Activated CD4-positive, alpha-beta T cell treated with anti-CD3 and anti-CD28 coated beads, Interleukin-2, amount 10 ng/mL, durations not matched to agents 24 days and 14 days (primary cell): ENCODE data around the gene ZBTB7B. TPM values are rescaled to one million over a fixed set of nuclear protein-coding genes. Genes with fewer than 3 reads are reported as not detected.

Experiments
- DNase-seq: peaks from one replicate; pipeline ENCODE4 v3.0.0; 2022
- H3K27ac Mint-ChIP-seq: one replicate; pipeline ENCODE4 v1.8.0; 2022; ENCODE audit warnings: mild to moderate bottlenecking, mixed read lengths
- H3K27me3 Mint-ChIP-seq: one replicate; pipeline ENCODE4 v1.8.0; 2022; ENCODE audit warnings: mixed read lengths
- H3K36me3 Mint-ChIP-seq: one replicate; pipeline ENCODE4 v1.8.0; 2022; ENCODE audit warnings: low read depth, mild to moderate bottlenecking, mixed read lengths
- H3K4me1 Mint-ChIP-seq: one replicate; pipeline ENCODE4 v1.8.0; 2021; ENCODE audit warnings: mixed read lengths
- H3K4me3 Mint-ChIP-seq: one replicate; pipeline ENCODE4 v1.8.0; 2022; ENCODE audit warnings: mild to moderate bottlenecking, moderate library complexity, mixed read lengths
- H3K9me3 Mint-ChIP-seq: one replicate; pipeline ENCODE4 v1.8.0; 2021; ENCODE audit warnings: mixed read lengths
- intact Hi-C: fragments of 100-400 bp; cut with micrococcal nuclease; formaldehyde crosslinking; loops from one replicate; pipeline ENCODE4 v1.15.1; 2023
- total RNA-seq: library from RNA; stranded (reverse); gene quantifications from 2 replicates; pipeline ENCODE4 v1.2.3, GENCODE V29; 2022

ZBTB7B gene
- total RNA-seq, 1 donor from 2014 or later: 150 TPM

GRCh38 chr1:154961207-154962155, 41.1 kb upstream of the ZBTB7B start, which contains the start of gene PYGO2:
Gene PYGO2, minus strand, starts transcription at chr1:154961782. Its CDS starts 206 bp downstream, at chr1:154961576.
- Mint-ChIP-seq H3K36me3 (peaks cover 36% of the 10 kb centered on the region), H3K27ac (peak within 1 kb of the TSS; percentile 89), H3K27me3 (no peaks in the 10 kb centered on the region), H3K4me1 (peaks cover 27% of the 10 kb centered on the region), H3K4me3 (peak within 1 kb of the TSS; percentile 96), H3K9me3 (no peaks in the 10 kb centered on the region)
- intact Hi-C loops: loop anchor here (1.0 kb wide), 4 partner anchors 13 to 56 kb away; partner anchors contain the start of gene CKS1B
- peak; percentile 96 for DNase-seq

GRCh38 chr1:154962156-154962749, 40.3 kb upstream of the ZBTB7B start:
- peak; percentile 81 for DNase-seq
- H3K27ac Mint-ChIP-seq: peak overlapping the region; percentile 88
- no peaks in the 10 kb centered on the region for H3K9me3 Mint-ChIP-seq
- H3K4me3 Mint-ChIP-seq: peak overlapping the region; percentile 90
- peaks cover 24% of the 10 kb centered on the region for H3K4me1 Mint-ChIP-seq
- H3K27me3 Mint-ChIP-seq: no peaks in the 10 kb centered on the region
- H3K36me3 Mint-ChIP-seq: peaks cover 44% of the 10 kb centered on the region
- intact Hi-C loops: no loop called here

- Mint-ChIP-seq H3K9me3 (no peaks in the 10 kb centered on the region), H3K27ac (peak overlapping the region; percentile 88), H3K4me1 (peaks cover 27% of the 10 kb centered on the region), H3K27me3 (no peaks in the 10 kb centered on the region), H3K4me3 (peak overlapping the region; percentile 90), H3K36me3 (peaks cover 46% of the 10 kb centered on the region)
- intact Hi-C loops: no loop called here
- DNase-seq: no peak
These were observed 39.7 kb upstream of the ZBTB7B start for GRCh38 chr1:154962795-154963330.

- Mint-ChIP-seq H3K27me3 (no peaks in the 10 kb centered on the region), H3K27ac (peak overlapping the region; percentile 12), H3K36me3 (peaks cover 47% of the 10 kb centered on the region), H3K4me1 (peaks cover 31% of the 10 kb centered on the region), H3K9me3 (no peaks in the 10 kb centered on the region), H3K4me3 (no peak overlapping the region)
- DNase-seq: no peak
- intact Hi-C loops: no loop called here
These were observed 39.0 kb upstream of the ZBTB7B start for GRCh38 chr1:154963643-154964042.

GRCh38 chr1:154964359-154964758, 38.2 kb upstream of the ZBTB7B start:
- Mint-ChIP-seq H3K4me3 (no peak overlapping the region), H3K27ac (no peak overlapping the region)
- DNase-seq: no peak

GRCh38 chr1:154966111-154966510, 36.5 kb upstream of the ZBTB7B start:
- H3K4me3 Mint-ChIP-seq: no peak overlapping the region
- intact Hi-C loops: no loop called here
- peaks cover 50% of the 10 kb centered on the region for H3K36me3 Mint-ChIP-seq
- H3K27me3 Mint-ChIP-seq: no peaks in the 10 kb centered on the region
- peaks cover 38% of the 10 kb centered on the region for H3K4me1 Mint-ChIP-seq
- no peaks in the 10 kb centered on the region for H3K9me3 Mint-ChIP-seq
- no peak overlapping the region for H3K27ac Mint-ChIP-seq
- DNase-seq: no peak

More at GRCh38 chr1:154964359-154964758, 38.2 kb upstream of the ZBTB7B start:
- H3K9me3 Mint-ChIP-seq: no peaks in the 10 kb centered on the region
- peaks cover 49% of the 10 kb centered on the region for H3K36me3 Mint-ChIP-seq
- intact Hi-C loops: no loop called here
- H3K27me3 Mint-ChIP-seq: no peaks in the 10 kb centered on the region
- peaks cover 36% of the 10 kb centered on the region for H3K4me1 Mint-ChIP-seq

GRCh38 chr1:154967331-154967950, 35.2 kb upstream of the ZBTB7B start:
- intact Hi-C loops: no loop called here
- Mint-ChIP-seq H3K4me1 (peaks cover 47% of the 10 kb centered on the region), H3K27ac (no peak overlapping the region), H3K27me3 (no peaks in the 10 kb centered on the region), H3K9me3 (no peaks in the 10 kb centered on the region), H3K36me3 (peaks cover 54% of the 10 kb centered on the region), H3K4me3 (no peak overlapping the region)
- DNase-seq: no peak

- intact Hi-C loops: no loop called here
- peaks cover 45% of the 10 kb centered on the region for H3K4me1 Mint-ChIP-seq
These were observed 33.9 kb upstream of the ZBTB7B start for GRCh38 chr1:154968731-154969130.

GRCh38 chr1:154969246-154969645, 33.4 kb upstream of the ZBTB7B start:
- Mint-ChIP-seq H3K9me3 (no peaks in the 10 kb centered on the region), H3K4me3 (peak overlapping the region; percentile 9)

More at GRCh38 chr1:154968731-154969130, 33.9 kb upstream of the ZBTB7B start:
- no peaks in the 10 kb centered on the region for H3K9me3 Mint-ChIP-seq
- no peak for DNase-seq
- H3K36me3 Mint-ChIP-seq: peaks cover 46% of the 10 kb centered on the region
- H3K27me3 Mint-ChIP-seq: no peaks in the 10 kb centered on the region
- H3K27ac Mint-ChIP-seq: peak overlapping the region; percentile 68
- H3K4me3 Mint-ChIP-seq: no peak overlapping the region

GRCh38 chr1:154969860-154970452, 32.6 kb upstream of the ZBTB7B start:
- Mint-ChIP-seq H3K4me1 (peaks cover 43% of the 10 kb centered on the region), H3K4me3 (no peak overlapping the region), H3K27ac (peak overlapping the region; percentile 68), H3K9me3 (no peaks in the 10 kb centered on the region), H3K36me3 (peaks cover 41% of the 10 kb centered on the region), H3K27me3 (no peaks in the 10 kb centered on the region)
- no peak for DNase-seq
- intact Hi-C loops: loop anchor here (5.0 to 10.0 kb wide), 3 partner anchors 92 to 1535 kb away; partner anchors contain the start of genes EFNA4, MEF2D and RUSC1

More at GRCh38 chr1:154969246-154969645, 33.4 kb upstream of the ZBTB7B start:
- Mint-ChIP-seq H3K36me3 (peaks cover 43% of the 10 kb centered on the region), H3K27ac (peak overlapping the region; percentile 68), H3K27me3 (no peaks in the 10 kb centered on the region), H3K4me1 (peaks cover 43% of the 10 kb centered on the region)
- intact Hi-C loops: no loop called here
- no peak for DNase-seq

GRCh38 chr1:154970631-154971340, 31.8 kb upstream of the ZBTB7B start, which contains the start of gene SHC1:
Gene SHC1, minus strand, starts transcription at chr1:154970747. Its CDS starts 221 bp downstream, at chr1:154970526.
- peak; percentile 85 for DNase-seq
- Mint-ChIP-seq H3K4me1 (peaks cover 41% of the 10 kb centered on the region), H3K36me3 (peaks cover 36% of the 10 kb centered on the region), H3K27ac (peak within 1 kb of the TSS; percentile 82), H3K9me3 (no peaks in the 10 kb centered on the region), H3K27me3 (no peaks in the 10 kb centered on the region), H3K4me3 (peak within 1 kb of the TSS; percentile 67)
- intact Hi-C loops: loop anchor here (5.0 to 10.0 kb wide), 3 partner anchors 92 to 1534 kb away; partner anchors contain the start of genes EFNA4, MEF2D and RUSC1

- Mint-ChIP-seq H3K36me3 (peaks cover 34% of the 10 kb centered on the region), H3K4me3 (peak overlapping the region; percentile 67), H3K4me1 (peaks cover 44% of the 10 kb centered on the region), H3K27me3 (no peaks in the 10 kb centered on the region), H3K9me3 (no peaks in the 10 kb centered on the region), H3K27ac (peak overlapping the region; percentile 58)
- DNase-seq: no peak
- intact Hi-C loops: loop anchor here (5.0 to 10.0 kb wide), 3 partner anchors 91 to 1533 kb away; partner anchors contain the start of genes EFNA4, MEF2D and RUSC1
These were observed 31.1 kb upstream of the ZBTB7B start for GRCh38 chr1:154971341-154971998.
